GM19438 (cell line): ENCODE results near the gene SPON1.
"Not testable (repeated sequence)": the region's sequence is repeated elsewhere in the genome, so short reads cannot be mapped to it uniquely, and the experiment has no call there.

Experiments used
- ATAC-seq: cut with Tn5 transposase; IDR thresholded peaks from one replicate; pipeline ENCODE4 v1.9.1; 2021; ENCODE audit warnings: low read depth; ENCODE audit not compliant: unreplicated experiment

SPON1 gene

DNA sequence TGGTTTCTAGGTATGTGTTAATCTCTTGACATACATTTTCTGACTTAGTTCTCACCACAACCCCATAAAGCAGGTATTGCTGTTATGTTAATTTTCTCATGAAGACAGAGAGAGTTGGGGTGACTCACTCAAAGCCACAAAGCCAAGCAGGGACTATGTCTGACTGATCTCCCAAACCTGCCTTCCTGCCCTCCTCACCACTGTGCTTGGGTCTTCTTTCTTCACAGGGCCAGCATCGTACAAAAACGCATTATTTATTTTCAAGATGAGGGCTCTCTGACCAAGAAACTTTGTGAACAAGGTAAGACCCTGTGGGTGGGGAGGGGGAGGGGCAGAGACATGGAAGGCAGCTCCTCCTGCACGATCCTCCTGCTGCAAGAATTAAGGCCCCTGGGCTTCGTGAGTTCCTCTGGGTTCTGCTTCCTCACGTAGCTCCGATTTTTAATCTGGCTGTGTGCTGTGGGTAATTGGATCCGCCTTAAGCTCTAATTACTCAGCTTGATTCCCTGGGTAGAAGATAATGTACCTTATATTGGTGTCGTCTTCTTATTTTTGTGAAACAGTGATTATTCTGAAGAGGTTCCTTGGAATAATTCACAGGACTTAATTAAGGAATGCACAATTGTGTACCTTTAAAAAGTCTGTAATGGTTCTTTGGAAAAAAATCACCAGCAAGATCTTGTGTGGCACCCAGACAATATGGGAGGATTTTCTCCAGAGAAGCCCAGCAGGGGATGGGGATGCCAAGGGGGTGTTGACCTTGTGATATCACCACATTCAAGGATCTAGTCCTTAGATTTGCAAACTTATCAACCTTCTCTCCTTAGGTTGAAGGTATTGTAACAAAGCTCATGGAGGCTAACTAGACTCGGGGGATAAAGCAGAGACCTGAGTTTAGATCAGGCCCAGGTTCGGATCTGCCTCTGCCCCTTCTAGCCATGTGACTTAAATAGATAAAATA is 112.9 kb downstream of the SPON1 start:
- no peak for ATAC-seq

GRCh38 chr11:14079011-14079410 is 116.5 kb downstream of the SPON1 start:
- ATAC-seq: no peak

DNA sequence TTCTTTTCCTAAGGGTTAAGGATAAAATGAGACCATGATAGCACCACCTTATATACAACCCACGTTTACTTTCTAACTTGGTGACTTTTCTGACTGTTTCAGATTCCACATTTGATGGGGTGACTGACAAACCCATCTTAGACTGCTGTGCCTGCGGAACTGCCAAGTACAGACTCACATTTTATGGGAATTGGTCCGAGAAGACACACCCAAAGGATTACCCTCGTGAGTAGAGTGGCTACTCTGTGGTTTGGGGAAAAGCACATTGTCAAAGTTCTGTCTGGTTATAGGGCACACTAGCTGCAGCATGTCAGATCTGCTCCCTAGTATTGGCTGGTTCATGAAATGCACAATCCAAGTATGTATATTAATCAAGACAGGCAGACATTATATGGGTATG is 117.3 kb downstream of the SPON1 start:
- no peak for ATAC-seq

DNA sequence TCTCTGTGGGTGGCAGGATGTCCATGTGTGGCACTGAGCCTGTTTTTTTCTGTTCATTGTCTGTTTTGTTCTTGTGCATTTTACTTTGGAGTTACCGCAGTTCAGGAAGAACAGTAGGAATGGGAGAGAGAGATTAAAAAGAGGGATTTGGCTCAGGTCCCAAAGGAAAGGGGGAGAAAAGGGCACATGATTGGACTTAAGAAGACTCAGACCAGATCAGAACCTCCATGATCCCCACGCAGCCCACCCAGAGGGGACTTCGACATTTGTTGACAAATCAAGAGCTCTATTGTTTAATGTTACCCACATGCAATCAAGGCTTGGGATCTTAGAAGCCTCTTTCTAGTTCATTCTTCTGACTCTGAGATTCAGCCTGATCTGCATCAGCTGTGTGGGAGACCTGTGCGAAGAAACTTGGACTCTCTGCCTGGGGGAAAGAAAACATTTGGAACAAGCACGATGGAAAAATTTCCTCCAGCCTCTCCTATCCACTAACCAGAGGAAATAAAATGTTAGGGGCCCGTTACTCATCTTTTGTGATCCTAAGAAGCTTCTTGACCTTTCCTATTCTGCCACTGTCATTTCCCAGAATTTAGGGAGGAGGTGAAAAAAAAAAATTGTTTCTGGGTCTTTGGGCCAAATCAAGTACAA is 119.2 kb downstream of the SPON1 start:
- ATAC-seq: no peak

GRCh38 chr11:14082338-14082737 is 119.8 kb downstream of the SPON1 start:
- no peak for ATAC-seq

- not testable (repeated sequence) for ATAC-seq
These were observed 126.3 kb downstream of the SPON1 start for GRCh38 chr11:14088861-14089260.

- ATAC-seq: no peak
These were observed 127.4 kb downstream of the SPON1 start for GRCh38 chr11:14089690-14090462.

DNA sequence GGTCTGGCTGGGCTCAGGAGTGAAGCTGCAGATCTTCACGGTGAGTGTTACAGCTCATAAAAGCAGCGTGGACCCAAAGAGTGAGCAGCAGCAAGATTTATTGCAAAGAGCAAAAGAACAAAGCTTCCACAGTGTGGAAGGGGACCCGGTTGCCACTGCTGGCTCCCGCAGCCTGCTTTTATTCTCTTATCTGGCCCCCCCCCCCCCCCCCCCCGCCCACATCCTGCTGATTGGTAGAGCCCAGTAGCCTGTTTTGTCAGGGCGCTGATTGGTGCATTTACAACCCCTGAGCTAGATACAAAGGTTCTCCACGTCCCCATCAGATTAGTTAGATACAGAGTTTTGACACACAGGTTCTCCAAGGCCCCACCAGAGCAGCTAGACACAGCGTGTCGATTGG is 128.1 kb downstream of the SPON1 start:
- ATAC-seq: not testable (repeated sequence)

GRCh38 chr11:14093065-14093464 is 130.5 kb downstream of the SPON1 start:
- no peak for ATAC-seq

DNA sequence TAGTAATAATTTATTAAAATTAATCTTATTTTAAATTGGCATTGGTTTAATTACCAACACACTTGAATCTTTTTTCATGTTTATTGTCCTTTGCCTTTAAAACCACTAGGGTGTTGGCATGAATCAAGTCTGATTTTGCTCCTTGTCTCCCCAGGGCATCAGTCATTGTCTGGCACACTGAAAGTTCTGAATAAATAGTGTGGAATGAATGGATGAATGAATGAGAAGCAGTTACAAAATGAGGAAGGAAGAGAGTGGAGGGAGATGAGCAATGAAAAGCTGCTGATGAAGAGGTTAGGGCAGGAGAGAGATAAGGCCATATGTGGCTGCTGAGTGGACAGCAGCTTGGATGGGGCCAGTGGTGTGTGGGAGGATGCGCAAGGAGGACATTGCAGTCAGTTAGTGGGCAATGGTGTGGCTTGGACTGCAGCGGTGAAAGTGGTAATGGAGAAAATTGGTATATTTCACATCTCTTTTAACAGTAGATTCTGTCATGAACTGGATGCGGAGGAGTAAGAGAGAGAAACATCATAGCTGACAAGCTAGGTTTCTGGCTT is 132.0 kb downstream of the SPON1 start:
- ATAC-seq: no peak

DNA sequence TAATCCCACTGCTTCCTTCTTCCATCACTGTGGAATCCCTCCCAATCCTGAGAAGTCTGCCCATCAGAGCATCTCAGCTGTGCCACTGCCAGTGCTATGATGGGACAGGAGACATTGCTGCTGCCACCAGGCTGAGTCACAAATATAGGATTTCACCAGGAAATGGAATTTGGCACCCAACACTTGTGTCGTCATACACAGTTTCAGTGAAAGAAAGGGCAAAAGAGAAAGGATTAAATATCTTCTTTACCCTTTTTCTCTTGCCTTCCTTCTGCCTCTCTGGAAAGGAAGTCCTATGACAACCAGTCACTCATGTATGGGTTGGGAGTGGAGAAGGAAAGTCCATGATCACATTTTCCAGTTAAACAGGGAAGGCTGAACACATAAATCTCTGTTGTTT is 133.4 kb downstream of the SPON1 start:
- no peak for ATAC-seq

GRCh38 chr11:14096606-14097005 is 134.1 kb downstream of the SPON1 start:
- no peak for ATAC-seq

- no peak for ATAC-seq
These were observed 138.9 kb downstream of the SPON1 start for GRCh38 chr11:14101388-14101787.

- ATAC-seq: no peak
These were observed 140.2 kb downstream of the SPON1 start for GRCh38 chr11:14102766-14103165.

DNA sequence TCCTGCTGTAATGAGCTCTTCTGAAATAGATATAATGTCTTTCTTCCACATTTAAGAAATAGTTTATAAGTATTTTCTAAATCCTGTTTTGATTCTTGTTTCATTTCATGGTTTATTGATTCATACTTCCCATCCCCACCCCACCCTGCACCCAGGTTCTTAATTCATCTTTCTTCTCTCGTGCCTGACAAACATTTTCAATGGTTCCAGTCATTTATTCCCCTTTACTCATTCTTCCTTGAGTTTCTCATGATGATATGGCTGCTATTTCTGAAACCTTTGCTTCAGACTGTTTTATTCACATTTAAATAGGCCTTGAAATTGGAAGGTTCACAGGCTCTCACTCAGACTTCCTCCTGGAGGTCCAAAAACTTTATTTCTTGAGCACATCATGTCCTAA is 142.9 kb downstream of the SPON1 start:
- no peak for ATAC-seq

DNA sequence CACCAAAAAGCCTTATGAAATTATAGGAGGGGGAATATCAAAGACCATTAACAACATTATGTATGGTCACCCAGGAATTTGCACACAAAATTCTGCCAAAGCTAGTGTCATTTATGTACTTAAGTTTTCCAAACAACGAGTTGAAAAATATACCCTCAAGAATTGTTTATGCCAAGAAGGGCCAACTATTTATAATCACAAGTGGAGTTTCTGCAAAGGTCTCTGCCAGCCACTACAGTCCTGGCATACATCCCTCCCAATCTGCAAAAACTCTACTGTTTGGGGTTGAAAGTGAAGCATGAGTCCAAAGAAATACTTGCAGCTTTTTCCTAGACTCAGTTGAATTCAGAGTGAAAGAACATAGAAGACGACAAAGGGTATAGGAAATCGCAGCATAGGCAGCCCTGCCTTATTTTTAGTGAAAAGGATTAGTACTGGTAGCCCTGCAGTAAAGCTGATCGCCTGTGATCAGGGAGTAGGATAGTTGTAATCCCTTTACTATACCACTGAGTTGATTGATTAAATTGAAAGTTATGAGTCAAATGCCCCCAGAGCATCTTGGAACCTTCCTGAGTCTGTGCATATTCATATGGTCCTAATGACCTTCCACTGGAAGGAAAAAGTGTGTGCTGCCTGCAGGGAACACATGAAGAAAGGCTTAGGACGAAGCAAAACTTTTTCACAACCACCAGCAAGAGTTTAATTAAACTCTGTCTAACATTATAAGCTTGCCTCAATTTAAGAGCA is 144.0 kb downstream of the SPON1 start:
- ATAC-seq: no peak

DNA sequence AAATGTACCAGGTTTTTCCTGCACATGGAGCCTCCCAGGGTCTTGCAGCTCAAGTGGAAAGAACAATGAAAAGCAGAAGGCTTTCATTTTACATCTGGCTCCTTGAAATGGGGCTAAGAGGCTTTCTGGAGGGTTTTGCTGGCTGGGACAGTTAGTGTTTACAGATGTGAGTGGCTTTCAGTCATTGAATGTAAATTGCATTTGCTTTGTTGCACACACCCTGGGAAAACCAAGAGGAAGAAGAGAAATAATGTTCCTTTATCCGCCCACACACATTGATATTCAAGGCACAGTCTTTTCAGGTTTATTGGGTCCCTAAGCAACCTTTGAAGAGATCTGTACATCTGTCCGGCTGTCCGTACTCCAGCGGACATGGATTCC is 144.5 kb downstream of the SPON1 start:
- ATAC-seq: no peak

DNA sequence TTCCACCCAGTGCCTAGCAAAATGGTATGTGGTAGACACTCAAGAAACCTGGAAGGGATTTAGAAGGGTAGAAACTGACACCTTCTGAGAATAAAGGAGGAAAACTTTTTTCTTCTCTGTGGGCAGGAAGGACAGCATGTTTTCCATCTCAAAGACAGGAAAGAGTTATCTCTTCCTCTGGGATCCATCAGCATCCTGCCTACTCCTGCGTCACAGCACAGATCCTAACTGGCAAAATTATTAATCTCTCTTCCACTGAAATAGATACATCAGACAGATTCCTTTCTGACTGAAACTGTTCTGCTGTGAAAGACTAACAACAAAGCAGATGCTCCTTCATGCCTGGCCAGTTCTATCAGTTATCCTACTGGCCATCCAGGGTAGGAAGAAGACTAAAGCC is 147.2 kb downstream of the SPON1 start:
- no peak for ATAC-seq

DNA sequence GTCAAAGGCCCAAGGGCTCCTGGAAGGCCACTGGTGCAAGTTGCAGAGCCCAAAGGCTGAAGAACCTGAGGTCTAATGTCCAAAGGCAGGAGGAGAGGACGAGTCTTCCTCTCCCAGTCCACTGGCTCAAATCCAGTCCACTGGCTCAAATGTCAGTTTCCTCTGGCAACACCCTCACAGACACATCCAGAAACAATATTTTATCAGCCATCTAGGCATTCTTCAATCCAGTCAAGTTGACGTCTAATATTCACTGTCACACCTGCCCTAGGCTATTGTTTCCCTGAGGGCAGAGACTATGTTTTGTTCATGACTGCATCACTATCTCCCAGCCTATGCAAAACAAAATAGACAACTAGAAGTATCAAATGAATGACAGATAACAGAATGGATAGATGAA is 148.1 kb downstream of the SPON1 start:
- no peak for ATAC-seq

GRCh38 chr11:14111496-14111895 is 149.0 kb downstream of the SPON1 start:
- ATAC-seq: no peak
